Lower leg skin (tissue), 4 donors: Measurements from ENCODE around the gene BDKRB2. TPM values are rescaled to one million over a fixed set of nuclear protein-coding genes. Genes with fewer than 3 reads are reported as not detected.

Experiments used
- DNase-seq, 2 donors: peaks; one replicate each; pipeline ENCODE4 v3.0.0-alpha.2; 2019; ENCODE audit warnings: low spot score in 2 of 2
- H3K4me3 ChIP-seq: fragments of 200-600 bp; sonication (generic); 2 replicates; pipeline ENCODE4 v1.5.1; 2017; ENCODE audit warnings: mild to moderate bottlenecking, low read depth; ENCODE audit not compliant: poor library complexity, severe bottlenecking
- CTCF ChIP-seq, 3 donors: fragments of 450-650 bp; IDR thresholded peaks; one replicate each; pipeline ENCODE4 v1.5.1; 2016; ENCODE audit warnings: antibody characterized with exemption in 3 of 3, mild to moderate bottlenecking in 3 of 3, moderate library complexity in 2 of 3
- POLR2A ChIP-seq, 2 donors: fragments of 450-650 bp; IDR thresholded peaks; one replicate each; pipeline ENCODE4 v1.6.1; 2016 to 2017; ENCODE audit warnings: antibody characterized with exemption in 2 of 2, mild to moderate bottlenecking in 1 of 2, moderate library complexity in 1 of 2
- WGBS, 2 donors: methylation state at CpG; one replicate each; pipeline ENCODE4 v1.1.5; 2018; 5-methylcytosine and 5-hydroxymethylcytosine counted together
- intact Hi-C: fragments of 100-400 bp; cut with DNase I; formaldehyde crosslinking; loops from one replicate; pipeline ENCODE4 v1.15.0; 2023; ENCODE audit warnings: low total_unique reads
- total RNA-seq, 4 donors: library from RNA; depleted of rRNA; stranded (reverse); fragments of >200 nt; gene quantifications; one replicate each; pipeline ENCODE4 v1.1.0, GENCODE V29; 2016

BDKRB2 gene
- total RNA-seq, 4 donors from 2014 or later, result 8.3 to 14.8 (median 9.4) TPM

GRCh38 chr14:96205059-96205977 lies 679 bp downstream of the BDKRB2 start:
- intact Hi-C loops, result no loop called here

GRCh38 chr14:96205978-96206360 lies 1.3 kb downstream of the BDKRB2 start:
- intact Hi-C loops, result no loop called here
- no peak for DNase-seq
- WGBS, 2 donors, result 12 to 13% methylated on average over 5 to 6 of the region's 6 CpGs
- no peak for TF ChIP-seq CTCF (IDR thresholded peaks at IDR 0.05)
- no peak for TF ChIP-seq POLR2A (IDR thresholded peaks at IDR 0.05)
- no peak overlapping the region for H3K4me3 ChIP-seq

More at GRCh38 chr14:96205059-96205977, 679 bp downstream of the BDKRB2 start:
- WGBS, 2 donors, result 20 to 25% methylated on average over 20 to 21 of the region's 21 CpGs
- no peak for TF ChIP-seq CTCF (IDR thresholded peaks at IDR 0.05)
- no peak for TF ChIP-seq POLR2A (IDR thresholded peaks at IDR 0.05)
- DNase-seq, result no peak
- H3K4me3 ChIP-seq, result peak overlapping the region; percentile 18

GRCh38 chr14:96206461-96206860 lies 1.8 kb downstream of the BDKRB2 start:
- no peak overlapping the region for H3K4me3 ChIP-seq
- TF ChIP-seq POLR2A (IDR thresholded peaks at IDR 0.05) (no peak), CTCF (IDR thresholded peaks at IDR 0.05) (no peak)
- no peak for DNase-seq
- intact Hi-C loops, result no loop called here
- 45 to 46% methylated on average over 8 of the region's 8 CpGs for WGBS, 2 donors

- no peak for DNase-seq
- intact Hi-C loops, result no loop called here
- TF ChIP-seq POLR2A (IDR thresholded peaks at IDR 0.05), result no peak
- no peak for TF ChIP-seq CTCF (IDR thresholded peaks at IDR 0.05)
- 88 to 92% methylated on average over 5 of the region's 5 CpGs for WGBS, 2 donors
- H3K4me3 ChIP-seq, result no peak overlapping the region
Measured at GRCh38 chr14:96207686-96208085, 3.0 kb downstream of the BDKRB2 start.

- intact Hi-C loops, result no loop called here
- TF ChIP-seq POLR2A (IDR thresholded peaks at IDR 0.05), result no peak
- no peak for DNase-seq
- no peak overlapping the region for H3K4me3 ChIP-seq
- 86% methylated on average over 11 to 12 of the region's 12 CpGs for WGBS, 2 donors
Measured at GRCh38 chr14:96208739-96209138, 4.1 kb downstream of the BDKRB2 start.

GRCh38 chr14:96212140-96212539 lies 7.5 kb downstream of the BDKRB2 start:
- H3K4me3 ChIP-seq, result no peak overlapping the region
- no peak for TF ChIP-seq CTCF (IDR thresholded peaks at IDR 0.05)
- no peak for TF ChIP-seq POLR2A (IDR thresholded peaks at IDR 0.05)
- DNase-seq, result no peak
- intact Hi-C loops, result no loop called here
